Rectal smooth muscle tissue (tissue), 1 donor: ENCODE results near the gene TEPSIN.

Source experiments
- H3K27ac ChIP-seq: one replicate; pipeline ENCODE4 v1.7.0; 2013; ENCODE audit warnings: low read depth, low read length, inconsistent platforms
- H3K27me3 ChIP-seq: one replicate; pipeline ENCODE4 v1.7.0; 2013; ENCODE audit warnings: low read length; ENCODE audit not compliant: control insufficient read depth, insufficient read depth
- H3K36me3 ChIP-seq: one replicate; pipeline ENCODE4 v1.7.0; 2013; ENCODE audit warnings: low read length; ENCODE audit not compliant: control insufficient read depth, insufficient read depth
- H3K4me1 ChIP-seq: one replicate; pipeline ENCODE4 v1.7.0; 2013; ENCODE audit warnings: low read length; ENCODE audit not compliant: control insufficient read depth, insufficient read depth
- H3K4me3 ChIP-seq: one replicate; pipeline ENCODE4 v1.7.0; 2013; ENCODE audit warnings: low read length
- H3K9ac ChIP-seq: one replicate; pipeline ENCODE4 v1.7.0; 2013; ENCODE audit warnings: low read length

TEPSIN gene

GRCh38 chr17:81193470-81194224 lies 45.2 kb downstream of the TEPSIN start:
- Histone ChIP-seq H3K27me3 (no peaks in the 10 kb centered on the region), H3K4me3 (no peak overlapping the region), H3K9ac (no peak overlapping the region), H3K36me3 (no peaks in the 10 kb centered on the region), H3K27ac (no peak overlapping the region), H3K4me1 (no peaks in the 10 kb centered on the region)

DNA sequence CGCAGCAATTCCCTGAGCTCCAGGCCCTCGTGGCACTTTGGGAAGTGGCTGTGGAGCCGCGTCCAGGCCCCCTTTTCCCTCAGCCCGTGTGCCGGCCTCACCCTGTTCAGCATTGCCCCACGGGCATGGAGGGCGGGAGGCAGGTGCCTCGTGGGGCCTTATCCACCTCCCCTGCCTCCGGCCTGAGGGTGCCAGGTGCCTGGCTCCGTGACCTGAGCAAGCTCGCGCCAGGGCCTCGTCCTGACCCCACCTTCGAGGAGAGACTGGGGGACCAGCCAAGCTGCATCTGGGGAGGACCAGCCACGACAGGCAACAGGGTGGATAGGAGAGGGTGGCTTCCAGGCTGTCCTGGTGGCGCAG lies 45.8 kb downstream of the TEPSIN start:
- no peak overlapping the region for H3K9ac ChIP-seq
- H3K4me3 ChIP-seq = no peak overlapping the region
- H3K36me3 ChIP-seq = no peaks in the 10 kb centered on the region
- H3K27ac ChIP-seq = no peak overlapping the region
- no peaks in the 10 kb centered on the region for H3K4me1 ChIP-seq
- H3K27me3 ChIP-seq = no peaks in the 10 kb centered on the region

GRCh38 chr17:81192386-81193050 lies 46.3 kb downstream of the TEPSIN start:
- Histone ChIP-seq H3K36me3 (no peaks in the 10 kb centered on the region), H3K4me3 (no peak overlapping the region), H3K9ac (no peak overlapping the region), H3K4me1 (no peaks in the 10 kb centered on the region), H3K27ac (no peak overlapping the region), H3K27me3 (no peaks in the 10 kb centered on the region)

- Histone ChIP-seq H3K4me3 (no peak overlapping the region), H3K27me3 (no peaks in the 10 kb centered on the region), H3K36me3 (no peaks in the 10 kb centered on the region), H3K9ac (no peak overlapping the region), H3K27ac (no peak overlapping the region), H3K4me1 (no peaks in the 10 kb centered on the region)
Measured at GRCh38 chr17:81191646-81192045, 47.2 kb downstream of the TEPSIN start.

DNA sequence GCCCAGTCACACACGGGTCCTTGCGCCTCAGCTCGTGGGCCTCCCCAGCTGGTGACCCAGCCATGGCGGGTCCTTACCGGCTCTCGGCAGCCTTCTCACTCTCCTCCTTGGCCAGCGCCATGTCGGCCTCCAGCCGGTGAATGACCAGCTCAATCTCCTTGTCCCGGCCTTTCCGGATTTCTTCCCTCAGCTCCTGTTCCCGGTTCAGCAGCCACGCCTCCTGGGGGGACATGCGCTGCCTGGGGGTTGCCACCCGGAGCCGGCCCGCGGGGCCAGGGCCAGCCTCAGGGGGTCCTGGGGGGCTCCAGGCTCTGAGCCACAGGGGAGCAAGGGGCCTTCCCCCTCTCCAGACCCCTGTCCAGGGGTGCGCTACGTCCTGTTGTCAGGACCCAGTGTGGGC lies 47.7 kb downstream of the TEPSIN start:
- no peak overlapping the region for H3K4me3 ChIP-seq
- H3K27ac ChIP-seq = no peak overlapping the region
- H3K27me3 ChIP-seq = no peaks in the 10 kb centered on the region
- no peaks in the 10 kb centered on the region for H3K4me1 ChIP-seq
- H3K9ac ChIP-seq = no peak overlapping the region
- H3K36me3 ChIP-seq = no peaks in the 10 kb centered on the region

DNA sequence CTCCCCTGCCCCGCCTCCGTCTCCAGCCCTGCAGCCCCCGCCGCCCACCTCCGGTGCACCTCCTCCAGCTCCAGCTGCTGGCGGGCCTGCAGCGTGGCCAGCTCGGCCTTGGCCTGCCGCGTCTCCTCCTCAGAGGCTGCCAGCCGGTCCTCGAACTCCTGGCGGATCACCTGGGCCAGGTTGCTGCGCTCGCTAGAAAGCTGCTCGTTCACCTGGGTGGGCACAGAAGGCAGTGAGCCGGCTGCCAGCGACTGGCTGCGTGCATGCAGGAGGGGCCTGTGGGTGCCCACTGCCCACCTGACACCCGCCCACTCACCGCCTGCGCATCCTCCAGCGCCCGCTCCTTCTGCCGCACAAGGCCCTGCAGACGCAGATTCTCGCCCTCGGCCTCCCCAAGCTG lies 48.3 kb downstream of the TEPSIN start:
- Histone ChIP-seq H3K4me1 (no peaks in the 10 kb centered on the region), H3K9ac (no peak overlapping the region), H3K27ac (no peak overlapping the region), H3K4me3 (no peak overlapping the region), H3K27me3 (no peaks in the 10 kb centered on the region), H3K36me3 (no peaks in the 10 kb centered on the region)

- no peak overlapping the region for H3K4me3 ChIP-seq
- no peak overlapping the region for H3K9ac ChIP-seq
- no peaks in the 10 kb centered on the region for H3K27me3 ChIP-seq
- H3K27ac ChIP-seq = no peak overlapping the region
- H3K4me1 ChIP-seq = no peaks in the 10 kb centered on the region
- H3K36me3 ChIP-seq = no peaks in the 10 kb centered on the region
Measured at GRCh38 chr17:81189670-81190530, 49.0 kb downstream of the TEPSIN start.

- no peak overlapping the region for H3K4me3 ChIP-seq
- H3K9ac ChIP-seq = no peak overlapping the region
- H3K27me3 ChIP-seq = no peaks in the 10 kb centered on the region
- no peaks in the 10 kb centered on the region for H3K36me3 ChIP-seq
- H3K27ac ChIP-seq = no peak overlapping the region
- no peaks in the 10 kb centered on the region for H3K4me1 ChIP-seq
Measured at GRCh38 chr17:81189016-81189415, 49.8 kb downstream of the TEPSIN start.

DNA sequence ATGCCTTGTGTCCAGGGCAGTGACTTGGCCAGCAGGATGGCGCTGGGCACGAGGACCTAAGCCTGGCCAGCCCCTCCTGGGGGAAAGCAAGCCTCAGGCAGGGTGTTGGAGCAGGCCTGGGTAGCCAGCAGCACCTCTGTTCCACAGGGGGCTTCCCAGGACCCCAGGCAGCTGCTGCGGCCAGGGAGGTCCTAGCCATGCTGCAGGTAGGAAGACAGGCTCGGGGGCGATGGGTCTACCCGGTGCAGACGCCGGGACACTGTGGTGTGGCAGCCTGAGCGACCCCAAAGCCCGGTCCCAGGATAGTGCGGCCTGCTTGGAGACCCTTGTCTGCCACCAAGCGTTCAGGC lies 50.4 kb downstream of the TEPSIN start:
- H3K27ac ChIP-seq = no peak overlapping the region
- no peaks in the 10 kb centered on the region for H3K36me3 ChIP-seq
- H3K9ac ChIP-seq = no peak overlapping the region
- no peak overlapping the region for H3K4me3 ChIP-seq
- no peaks in the 10 kb centered on the region for H3K27me3 ChIP-seq
- no peaks in the 10 kb centered on the region for H3K4me1 ChIP-seq

DNA sequence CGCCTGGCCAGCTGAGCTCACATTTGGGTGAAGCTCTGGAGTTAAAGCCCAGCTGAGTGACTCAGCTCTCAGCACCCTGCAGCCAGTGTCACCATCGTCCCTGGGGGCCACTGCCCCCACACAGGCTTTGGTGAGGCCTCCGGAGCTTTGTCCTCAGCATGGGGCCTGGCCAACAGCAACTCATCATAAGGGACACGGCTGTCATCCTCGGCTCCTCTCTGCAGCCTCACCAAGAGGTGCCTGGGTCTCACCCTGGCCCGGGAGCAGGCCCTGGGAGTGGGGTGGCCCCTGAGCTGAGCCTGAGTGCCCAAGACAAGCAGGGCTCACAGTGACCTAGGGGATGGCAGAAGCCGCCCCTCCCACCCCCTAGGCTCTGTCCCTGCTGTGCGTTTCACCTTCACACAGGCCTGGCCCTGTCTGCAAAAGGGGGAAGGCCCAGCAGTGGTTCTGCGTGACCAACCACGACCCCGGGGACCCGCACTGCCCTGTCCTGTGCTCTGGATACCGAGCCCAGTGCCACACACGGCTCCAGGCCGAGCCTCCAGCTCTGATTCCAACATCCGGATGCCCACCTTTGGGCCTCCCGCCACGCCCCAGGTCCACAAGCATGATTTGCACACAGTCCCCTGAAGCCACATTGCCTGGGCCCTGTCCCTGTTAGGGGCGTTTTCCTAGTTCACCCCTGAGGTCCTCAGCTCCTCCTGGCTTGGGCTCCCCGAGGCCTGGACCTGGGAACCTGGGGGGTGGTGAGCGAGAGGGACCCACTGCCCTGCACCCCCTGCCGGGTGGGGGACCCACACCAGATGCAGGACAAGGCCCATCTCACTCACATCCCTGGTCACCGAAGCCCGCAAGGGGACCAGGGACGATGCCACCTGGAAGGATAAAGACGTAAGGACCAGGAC lies 51.0 kb downstream of the TEPSIN start:
- H3K36me3 ChIP-seq = no peaks in the 10 kb centered on the region
- H3K4me3 ChIP-seq = no peak overlapping the region
- no peaks in the 10 kb centered on the region for H3K27me3 ChIP-seq
- H3K9ac ChIP-seq = no peak overlapping the region
- H3K4me1 ChIP-seq = no peaks in the 10 kb centered on the region
- H3K27ac ChIP-seq = no peak overlapping the region

- H3K27me3 ChIP-seq = no peaks in the 10 kb centered on the region
- H3K4me1 ChIP-seq = no peaks in the 10 kb centered on the region
- H3K36me3 ChIP-seq = no peaks in the 10 kb centered on the region
- no peak overlapping the region for H3K27ac ChIP-seq
- H3K4me3 ChIP-seq = no peak overlapping the region
- H3K9ac ChIP-seq = no peak overlapping the region
Measured at GRCh38 chr17:81187120-81187519, 51.7 kb downstream of the TEPSIN start.

- Histone ChIP-seq H3K27ac (no peak overlapping the region), H3K36me3 (no peaks in the 10 kb centered on the region), H3K9ac (no peak overlapping the region), H3K4me1 (no peaks in the 10 kb centered on the region), H3K27me3 (no peaks in the 10 kb centered on the region), H3K4me3 (no peak overlapping the region)
Measured at GRCh38 chr17:81186203-81186602, 52.7 kb downstream of the TEPSIN start.
